OCI-LY7 (cell line): Measurements from ENCODE around the gene OR2V1.
"Not testable (repeated sequence)": the region's sequence is repeated elsewhere in the genome, so short reads cannot be mapped to it uniquely, and the experiment has no call there.

ENCODE experiments used
- EZH2phosphoT487 ChIP-seq: fragments of 200-600 bp; sonication (generic); IDR thresholded peaks from 2 replicates; pipeline ENCODE4 v1.6.1; 2018; ENCODE audit warnings: low read depth, borderline replicate concordance, mild to moderate bottlenecking, mixed run types, antibody characterized with exemption, low read length, moderate library complexity, mixed read lengths
- TF ChIP-seq, protein P1 (sequence below): fragments of 200-600 bp; sonication (generic); conservative IDR thresholded peaks from 2 replicates; pipeline ENCODE4 v1.5.1; 2014; ENCODE audit warnings: mild to moderate bottlenecking, antibody characterized with exemption, low read length, moderate library complexity, mixed read lengths

- TF ChIP-seq, protein P1, sequence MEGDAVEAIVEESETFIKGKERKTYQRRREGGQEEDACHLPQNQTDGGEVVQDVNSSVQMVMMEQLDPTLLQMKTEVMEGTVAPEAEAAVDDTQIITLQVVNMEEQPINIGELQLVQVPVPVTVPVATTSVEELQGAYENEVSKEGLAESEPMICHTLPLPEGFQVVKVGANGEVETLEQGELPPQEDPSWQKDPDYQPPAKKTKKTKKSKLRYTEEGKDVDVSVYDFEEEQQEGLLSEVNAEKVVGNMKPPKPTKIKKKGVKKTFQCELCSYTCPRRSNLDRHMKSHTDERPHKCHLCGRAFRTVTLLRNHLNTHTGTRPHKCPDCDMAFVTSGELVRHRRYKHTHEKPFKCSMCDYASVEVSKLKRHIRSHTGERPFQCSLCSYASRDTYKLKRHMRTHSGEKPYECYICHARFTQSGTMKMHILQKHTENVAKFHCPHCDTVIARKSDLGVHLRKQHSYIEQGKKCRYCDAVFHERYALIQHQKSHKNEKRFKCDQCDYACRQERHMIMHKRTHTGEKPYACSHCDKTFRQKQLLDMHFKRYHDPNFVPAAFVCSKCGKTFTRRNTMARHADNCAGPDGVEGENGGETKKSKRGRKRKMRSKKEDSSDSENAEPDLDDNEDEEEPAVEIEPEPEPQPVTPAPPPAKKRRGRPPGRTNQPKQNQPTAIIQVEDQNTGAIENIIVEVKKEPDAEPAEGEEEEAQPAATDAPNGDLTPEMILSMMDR = not testable (repeated sequence)
- TF ChIP-seq EZH2phosphoT487 = not testable (repeated sequence)
Measured at GRCh38 chr5:181146927-181147636, 16.1 kb upstream of the OR2V1 start, which contains the start of gene OR2V2.
